AG09319 (cell line): ENCODE results near the gene KLF13.

ENCODE experiments used
- DNase-seq: peaks from one replicate; pipeline ENCODE4 v3.0.0-alpha.2; 2010; ENCODE audit warnings: low read depth; ENCODE audit errors: extremely low read depth
- TF ChIP-seq, protein P1 (sequence below): IDR thresholded peaks from 2 replicates; pipeline ENCODE4 v1.5.1; 2011; ENCODE audit warnings: low read depth, mild to moderate bottlenecking, inconsistent platforms, low read length, moderate library complexity

Gene KLF13

DNA sequence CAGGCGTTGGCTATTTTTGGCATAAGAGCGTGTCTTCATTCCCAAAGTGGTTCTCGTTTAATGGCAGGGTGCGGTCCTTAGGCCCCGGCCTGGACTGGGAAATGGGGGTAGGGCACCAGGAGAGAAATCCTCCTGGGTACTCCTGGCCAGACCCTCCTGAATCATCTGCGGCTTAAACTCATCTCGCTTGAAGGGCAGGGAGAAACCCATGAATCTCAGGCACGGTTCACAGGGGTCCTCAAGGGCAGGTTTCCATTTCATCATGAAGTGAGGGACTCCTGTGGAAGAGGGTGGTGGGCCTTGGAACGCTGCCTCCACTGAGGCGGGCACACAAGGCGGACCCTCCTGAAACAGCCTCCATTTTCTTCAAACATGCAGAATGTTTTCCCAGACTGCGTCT, 48.4 kb downstream of the KLF13 start:
- TF ChIP-seq, protein P1, sequence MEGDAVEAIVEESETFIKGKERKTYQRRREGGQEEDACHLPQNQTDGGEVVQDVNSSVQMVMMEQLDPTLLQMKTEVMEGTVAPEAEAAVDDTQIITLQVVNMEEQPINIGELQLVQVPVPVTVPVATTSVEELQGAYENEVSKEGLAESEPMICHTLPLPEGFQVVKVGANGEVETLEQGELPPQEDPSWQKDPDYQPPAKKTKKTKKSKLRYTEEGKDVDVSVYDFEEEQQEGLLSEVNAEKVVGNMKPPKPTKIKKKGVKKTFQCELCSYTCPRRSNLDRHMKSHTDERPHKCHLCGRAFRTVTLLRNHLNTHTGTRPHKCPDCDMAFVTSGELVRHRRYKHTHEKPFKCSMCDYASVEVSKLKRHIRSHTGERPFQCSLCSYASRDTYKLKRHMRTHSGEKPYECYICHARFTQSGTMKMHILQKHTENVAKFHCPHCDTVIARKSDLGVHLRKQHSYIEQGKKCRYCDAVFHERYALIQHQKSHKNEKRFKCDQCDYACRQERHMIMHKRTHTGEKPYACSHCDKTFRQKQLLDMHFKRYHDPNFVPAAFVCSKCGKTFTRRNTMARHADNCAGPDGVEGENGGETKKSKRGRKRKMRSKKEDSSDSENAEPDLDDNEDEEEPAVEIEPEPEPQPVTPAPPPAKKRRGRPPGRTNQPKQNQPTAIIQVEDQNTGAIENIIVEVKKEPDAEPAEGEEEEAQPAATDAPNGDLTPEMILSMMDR = no peak
- no peak for DNase-seq

DNA sequence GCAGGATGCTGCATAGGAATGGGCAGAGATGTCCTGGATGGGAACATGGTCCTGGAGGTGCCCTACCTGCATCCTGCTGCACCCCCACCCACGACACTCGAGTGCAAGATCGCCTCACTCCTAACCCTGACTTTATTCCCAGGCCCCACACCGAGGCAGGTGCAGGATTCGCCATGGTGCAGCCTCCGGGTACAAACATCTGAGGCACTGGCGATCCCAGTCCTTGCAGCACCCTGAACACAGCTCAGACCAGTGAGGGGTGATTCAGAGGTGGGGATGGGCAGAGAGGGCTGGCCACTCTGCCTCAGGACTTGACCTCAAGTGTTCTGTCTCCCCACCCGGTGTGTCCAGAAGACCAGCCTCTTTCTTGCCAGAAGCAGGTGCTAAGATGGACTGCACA, 49.1 kb downstream of the KLF13 start:
- no peak for DNase-seq
- TF ChIP-seq, protein P1 = no peak

DNA sequence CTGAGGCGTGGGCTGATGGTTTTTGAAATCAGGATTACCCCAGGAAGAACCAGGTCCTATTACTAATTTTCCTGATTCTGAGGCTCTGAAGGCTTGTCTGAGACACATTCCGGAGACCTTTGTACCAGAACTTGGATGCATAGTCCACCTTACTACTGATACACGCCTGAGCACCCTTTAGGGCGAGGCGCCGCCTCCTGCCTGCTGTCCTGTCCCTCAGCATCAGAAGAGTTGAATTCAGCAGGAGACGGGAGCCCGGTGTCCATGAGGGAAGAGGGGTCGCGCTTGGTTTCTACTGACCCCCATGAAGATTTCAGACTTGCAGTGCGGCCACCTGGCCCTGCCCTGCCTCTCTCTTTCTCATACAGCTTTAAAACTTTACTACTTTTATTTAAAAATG, 49.9 kb downstream of the KLF13 start:
- TF ChIP-seq, protein P1 = no peak
- no peak for DNase-seq

DNA sequence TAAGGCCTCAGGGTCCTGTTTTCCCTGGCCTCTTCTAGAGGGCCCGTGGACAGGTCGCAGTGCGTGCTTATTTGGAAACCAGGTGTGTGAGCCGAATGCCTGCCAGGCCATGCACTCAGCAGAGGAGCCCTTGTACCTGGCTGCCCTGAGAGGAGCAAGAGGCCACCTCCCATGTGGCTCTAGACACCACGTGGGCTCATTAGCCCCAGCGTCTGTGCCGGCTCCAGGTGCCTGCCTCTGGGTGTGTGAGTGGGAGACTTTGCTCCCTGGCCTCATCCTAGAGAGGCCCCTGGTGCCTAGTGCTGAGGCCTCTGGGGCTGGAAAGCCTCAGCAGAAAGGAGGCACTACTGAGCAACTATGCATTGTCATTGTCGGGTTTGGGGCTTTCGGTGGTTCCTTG, 50.4 kb downstream of the KLF13 start:
- TF ChIP-seq, protein P1 = no peak
- DNase-seq = no peak

DNA sequence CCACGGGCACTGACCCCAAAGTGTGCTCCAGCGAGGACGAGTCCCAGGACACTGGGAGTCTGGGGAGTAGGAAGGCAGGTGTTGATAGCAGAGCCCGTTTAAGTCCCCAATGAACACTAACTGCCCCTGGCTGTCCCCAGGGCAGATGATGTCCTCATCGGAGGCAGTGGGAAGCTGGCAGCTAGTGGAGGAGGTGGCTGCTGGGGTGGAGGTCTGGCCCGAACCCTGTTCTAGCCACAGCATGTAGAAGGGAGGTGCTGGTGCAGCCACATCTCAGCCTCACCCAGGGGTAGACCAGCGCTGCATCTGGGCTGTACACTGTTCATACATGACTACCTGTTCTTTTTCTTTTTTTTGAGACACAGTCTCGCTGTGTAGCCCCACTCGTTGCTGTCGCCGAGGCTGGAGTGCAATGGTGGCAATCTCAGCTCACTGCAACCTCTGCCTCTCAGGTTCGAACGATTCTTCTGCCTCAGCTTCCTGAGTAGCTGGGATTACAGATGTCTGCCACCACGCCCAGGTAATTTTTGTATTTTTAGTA, 51.8 kb downstream of the KLF13 start:
- TF ChIP-seq, protein P1 = no peak
- no peak for DNase-seq

DNA sequence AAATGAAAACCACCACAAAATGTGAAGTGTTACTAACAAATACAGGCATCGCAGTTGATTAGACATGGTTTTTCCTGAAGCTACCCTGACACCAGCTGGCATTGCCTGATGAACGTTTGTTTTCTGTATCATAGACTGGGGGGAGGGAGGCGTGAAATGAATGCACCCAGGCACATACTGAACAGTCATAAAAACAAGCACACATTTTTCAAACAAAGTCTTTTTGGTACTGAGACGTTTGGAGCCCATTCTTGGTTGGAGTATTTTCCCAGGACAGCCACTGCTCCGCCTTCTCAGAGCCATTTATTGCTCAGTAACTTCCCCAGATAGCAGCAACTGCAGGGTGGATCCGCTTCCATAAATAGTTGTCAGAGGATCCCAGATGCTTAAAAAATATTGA, 52.4 kb downstream of the KLF13 start:
- no peak for DNase-seq

DNA sequence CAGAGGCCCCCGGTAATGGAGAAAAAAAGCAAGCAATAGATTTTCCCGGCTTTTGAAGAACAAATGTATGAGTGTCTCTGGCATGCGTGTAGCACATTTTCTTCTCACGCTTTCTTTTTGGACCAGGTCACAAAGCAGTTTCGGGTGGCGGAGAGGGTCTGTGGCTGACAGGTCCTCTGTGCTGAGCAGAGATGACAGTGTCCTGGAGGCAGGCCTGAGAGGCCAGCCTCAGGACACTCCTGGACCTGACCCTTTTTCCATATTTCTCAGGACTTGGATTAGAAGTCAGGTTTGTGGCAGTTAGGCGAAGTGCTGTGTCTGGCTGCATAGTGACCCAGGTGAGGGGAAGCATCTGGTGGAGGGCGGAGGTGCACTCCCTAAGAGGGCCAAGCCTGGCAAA, 52.9 kb downstream of the KLF13 start:
- TF ChIP-seq, protein P1 = no peak
- DNase-seq = no peak

More for the DNA sequence above, 52.4 kb downstream of the KLF13 start:
- TF ChIP-seq, protein P1 = no peak
